Mesenchymal stem cell (in vitro differentiated cells and primary cell): ENCODE measurements around the gene EPB41L1.
A peak's percentile ranks its signal among the peaks of the same experiment; 100 is the strongest.

Source experiments
- DNase-seq: peaks from one replicate; pipeline ENCODE4 v3.0.0-alpha.2; 2013
- H2AFZ ChIP-seq: one replicate; pipeline ENCODE4 v1.6.1; 2013; ENCODE audit warnings: low read depth, mild to moderate bottlenecking, control low read depth, inconsistent platforms, low read length, moderate library complexity
- H2AK5ac ChIP-seq: 2 replicates; pipeline ENCODE4 v1.6.1; 2013; ENCODE audit warnings: low read length, moderate library complexity, mild to moderate bottlenecking, inconsistent platforms; ENCODE audit not compliant: severe bottlenecking
- H2BK120ac ChIP-seq: one replicate; pipeline ENCODE4 v1.6.1; 2013; ENCODE audit warnings: low read depth, mild to moderate bottlenecking, inconsistent platforms, low read length, moderate library complexity
- H2BK12ac ChIP-seq, 2 experiments: one replicate each; pipeline ENCODE4 v1.6.1; 2013; ENCODE audit warnings: inconsistent platforms in 2 of 2, low read length in 2 of 2, mild to moderate bottlenecking in 2 of 2, moderate library complexity in 2 of 2, control low read depth in 1 of 2
- H2BK15ac ChIP-seq: one replicate; pipeline ENCODE4 v1.6.1; 2013; ENCODE audit warnings: mild to moderate bottlenecking, low read depth, inconsistent platforms; ENCODE audit not compliant: poor library complexity, severe bottlenecking
- H2BK5ac ChIP-seq: 2 replicates; pipeline ENCODE4 v1.6.1; 2013; ENCODE audit warnings: low read depth, mild to moderate bottlenecking, low read length, control low read depth, inconsistent platforms; ENCODE audit not compliant: poor library complexity, severe bottlenecking
- H3K14ac ChIP-seq, 2 experiments: one replicate each; pipeline ENCODE4 v1.6.1; 2013; ENCODE audit warnings: inconsistent platforms in 2 of 2, low read length in 2 of 2, control low read depth in 1 of 2, mild to moderate bottlenecking in 1 of 2, moderate library complexity in 1 of 2
- H3K18ac ChIP-seq, 2 experiments: one replicate each; pipeline ENCODE4 v1.6.1; 2013; ENCODE audit warnings: inconsistent platforms in 2 of 2, low read length in 2 of 2, control low read depth in 1 of 2, low read depth in 1 of 2, mild to moderate bottlenecking in 1 of 2
- H3K23ac ChIP-seq, 2 experiments: one replicate each; pipeline ENCODE4 v1.6.1; 2013; ENCODE audit warnings: inconsistent platforms in 2 of 2, low read length in 2 of 2, mild to moderate bottlenecking in 2 of 2, moderate library complexity in 2 of 2, control low read depth in 1 of 2
- H3K27ac ChIP-seq: 2 replicates; pipeline ENCODE4 v1.5.1; 2013; ENCODE audit warnings: mild to moderate bottlenecking, moderate library complexity, low read length, control low read depth, inconsistent platforms; ENCODE audit not compliant: poor library complexity, severe bottlenecking
- H3K27me3 ChIP-seq, 2 experiments: 2 replicates each; pipeline versions ENCODE4 v1.6.1 to v1.7.0; 2013; ENCODE audit warnings: low read length in 2 of 2, mild to moderate bottlenecking in 2 of 2, moderate library complexity in 2 of 2, control low read depth in 1 of 2, inconsistent platforms in 1 of 2; ENCODE audit not compliant: control insufficient read depth in 1 of 2, insufficient read depth in 1 of 2
- H3K36me3 ChIP-seq, 2 experiments: 2 replicates each; pipeline versions ENCODE4 v1.6.1 to v1.7.0; 2013; ENCODE audit warnings: low read length in 2 of 2, control low read depth in 1 of 2, inconsistent platforms in 1 of 2, low read depth in 1 of 2, mild to moderate bottlenecking in 1 of 2; ENCODE audit not compliant: insufficient read depth in 2 of 2, control insufficient read depth in 1 of 2
- H3K4ac ChIP-seq, 2 experiments: one replicate each; pipeline ENCODE4 v1.6.1; 2013; ENCODE audit warnings: inconsistent platforms in 2 of 2, low read length in 2 of 2, mild to moderate bottlenecking in 2 of 2, moderate library complexity in 2 of 2, control low read depth in 1 of 2, low read depth in 1 of 2
- H3K4me1 ChIP-seq: 2 replicates; pipeline ENCODE4 v1.6.1; 2013; ENCODE audit warnings: low read depth, low read length, control low read depth; ENCODE audit not compliant: control insufficient read depth, insufficient read depth
- H3K4me2 ChIP-seq: 2 replicates; pipeline ENCODE4 v1.6.1; 2013; ENCODE audit warnings: low read length, mild to moderate bottlenecking, inconsistent platforms; ENCODE audit not compliant: poor library complexity, severe bottlenecking
- H3K4me3 ChIP-seq, 2 experiments: 2 replicates each; pipeline versions ENCODE4 v1.5.1 to v1.7.0; 2013; ENCODE audit warnings: low read length in 2 of 2, mild to moderate bottlenecking in 2 of 2, control low read depth in 1 of 2, low read depth in 1 of 2; ENCODE audit not compliant: insufficient read depth in 1 of 2
- H3K79me1 ChIP-seq: replicated peaks from 2 replicates; pipeline ENCODE4 v1.6.1; 2013; ENCODE audit warnings: mild to moderate bottlenecking, control low read depth, low read length, inconsistent platforms; ENCODE audit not compliant: poor library complexity, severe bottlenecking
- H3K9ac ChIP-seq: 2 replicates; pipeline ENCODE4 v1.7.0; 2013; ENCODE audit warnings: mild to moderate bottlenecking, low read length, moderate library complexity
- H3K9me3 ChIP-seq: 2 replicates; pipeline ENCODE4 v1.7.0; 2013; ENCODE audit warnings: mild to moderate bottlenecking, low read length; ENCODE audit not compliant: control insufficient read depth
- H4K8ac ChIP-seq: one replicate; pipeline ENCODE4 v1.6.1; 2013; ENCODE audit warnings: inconsistent platforms, mild to moderate bottlenecking, low read length, moderate library complexity
- H4K91ac ChIP-seq: one replicate; pipeline ENCODE4 v1.6.1; 2013; ENCODE audit warnings: mild to moderate bottlenecking, low read length, inconsistent platforms
- WGBS: methylation state at CpG from one replicate; pipeline ENCODE4 v1.1.7; 2013; ENCODE audit warnings: mixed read lengths; 5-methylcytosine and 5-hydroxymethylcytosine counted together

Gene EPB41L1

DNA sequence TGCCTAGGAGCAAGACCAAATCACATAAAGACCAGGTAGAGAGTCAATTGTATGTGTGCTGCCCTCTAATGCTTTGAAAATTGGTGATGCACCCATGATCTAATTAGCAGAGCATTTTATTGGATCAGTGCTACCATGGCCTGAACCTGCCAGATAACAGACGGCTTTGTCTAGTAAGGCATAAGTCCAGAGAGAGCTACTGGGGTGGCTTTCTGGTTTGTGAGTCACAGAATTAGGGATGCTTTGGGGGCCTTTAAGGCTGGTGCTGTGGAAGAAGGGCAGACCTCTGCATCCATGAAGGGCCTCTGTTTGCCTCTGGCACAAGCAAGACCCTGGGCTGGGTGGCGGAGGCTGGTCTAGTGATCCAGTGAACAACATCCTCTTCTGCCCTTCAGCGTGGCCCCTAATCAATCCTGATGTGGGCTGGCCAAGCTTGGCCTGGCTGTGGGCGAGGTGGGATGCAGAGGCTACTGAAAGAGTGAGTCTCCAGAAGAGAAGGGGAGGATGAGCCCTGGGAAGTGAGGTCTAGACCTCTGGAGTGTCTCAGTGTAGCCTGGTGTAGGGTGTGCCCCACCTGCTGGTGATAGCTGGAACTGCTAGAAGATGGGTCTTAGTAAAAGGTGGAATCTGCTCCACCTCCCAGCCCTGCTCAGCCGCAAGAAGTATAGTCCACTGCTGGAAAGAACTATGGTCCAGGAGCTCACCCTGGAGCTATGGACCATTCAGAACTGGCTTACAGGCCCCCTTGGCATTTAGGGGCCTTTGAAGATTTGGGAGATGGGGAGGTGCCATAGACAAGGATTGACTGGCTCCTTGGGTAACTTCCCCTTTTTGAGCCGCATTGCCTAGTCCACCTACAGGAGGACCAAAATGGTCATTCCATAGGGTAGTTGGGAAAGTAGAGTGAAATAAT lies 45.1 kb downstream of the EPB41L1 start:
- DNase-seq, result peak; percentile 78
- Histone ChIP-seq H2AFZ (no peak overlapping the region), H2BK15ac (no peak overlapping the region), H3K79me1 (no peaks in the 10 kb centered on the region), H2AK5ac (no peak overlapping the region), H3K4ac (no peak overlapping the region), H2BK120ac (no peak overlapping the region), H3K9me3 (no peaks in the 10 kb centered on the region), H3K4me3 (no peak overlapping the region), H3K23ac (no peak overlapping the region), H4K91ac (no peak overlapping the region), H3K36me3 (peaks cover 42 to 66% of the 10 kb centered on the region in 2 experiments), H4K8ac (no peak overlapping the region), H3K9ac (no peak overlapping the region), H3K14ac (no peak overlapping the region), H3K27me3 (no peaks in the 10 kb centered on the region), H2BK5ac (no peak overlapping the region), H3K4me2 (no peak overlapping the region), H3K18ac (no peak overlapping the region), H3K4me1 (peaks cover 5% of the 10 kb centered on the region), H3K27ac (no peak overlapping the region), H2BK12ac (no peak overlapping the region)
- 57% methylated on average over 6 of the region's 6 CpGs for WGBS

DNA sequence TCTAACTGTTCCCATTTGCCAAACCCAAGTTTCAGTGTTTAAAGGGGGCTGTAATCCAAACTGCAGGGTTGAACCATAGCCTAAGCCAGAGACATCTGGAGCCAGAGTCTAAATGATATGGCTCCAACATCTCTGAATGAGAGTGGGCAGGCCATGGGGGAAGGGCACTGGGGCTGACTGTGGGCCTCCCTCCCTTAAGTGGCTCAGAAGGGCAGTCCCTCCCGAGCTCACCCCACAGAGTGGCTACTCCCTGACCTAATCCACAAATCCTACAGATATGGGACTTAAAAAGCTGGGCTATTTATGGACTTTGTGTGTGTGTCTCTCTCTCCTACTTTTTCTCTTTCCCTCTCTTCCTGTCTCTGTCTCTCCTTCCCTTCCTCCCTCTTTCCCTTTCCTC lies 45.9 kb downstream of the EPB41L1 start:
- Histone ChIP-seq H2AFZ (no peak overlapping the region), H4K8ac (no peak overlapping the region), H3K36me3 (peaks cover 33 to 66% of the 10 kb centered on the region in 2 experiments), H3K27ac (no peak overlapping the region), H3K4me3 (no peak overlapping the region), H3K79me1 (no peaks in the 10 kb centered on the region), H3K27me3 (no peaks in the 10 kb centered on the region), H2BK5ac (no peak overlapping the region), H2AK5ac (no peak overlapping the region), H3K4me2 (no peak overlapping the region), H2BK15ac (no peak overlapping the region), H3K4me1 (peaks cover 5% of the 10 kb centered on the region), H3K4ac (no peak overlapping the region), H3K9me3 (no peaks in the 10 kb centered on the region), H3K18ac (no peak overlapping the region), H3K9ac (no peak overlapping the region), H2BK120ac (no peak overlapping the region), H4K91ac (no peak overlapping the region), H3K23ac (no peak overlapping the region), H3K14ac (no peak overlapping the region), H2BK12ac (no peak overlapping the region)
- WGBS, result no CpG with 5 or more reads among the region's 1 CpG
- DNase-seq, result no peak

DNA sequence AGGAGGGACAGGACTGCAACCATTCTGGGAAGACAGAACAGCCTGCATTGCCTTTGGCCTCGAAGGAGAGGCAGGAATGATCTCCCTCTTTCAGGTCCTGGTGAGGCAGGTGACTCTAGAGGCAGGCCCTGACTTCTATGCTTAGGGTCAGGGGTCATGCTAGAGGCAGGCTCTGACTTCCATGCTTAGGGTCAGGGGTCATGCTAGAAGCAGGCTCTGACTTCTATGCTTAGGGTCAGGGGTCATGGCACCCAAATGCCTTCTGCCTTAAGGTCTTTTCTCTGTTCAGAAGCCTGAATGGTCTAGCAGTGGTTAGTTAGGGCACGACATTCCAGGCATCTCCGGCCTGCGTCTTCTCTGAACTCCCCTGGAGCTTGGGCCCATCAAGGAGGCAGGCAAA lies 46.7 kb downstream of the EPB41L1 start:
- WGBS, result 85% methylated on average over 4 of the region's 4 CpGs
- H2BK12ac ChIP-seq, result no peak overlapping the region
- no peak overlapping the region for H3K23ac ChIP-seq

DNA sequence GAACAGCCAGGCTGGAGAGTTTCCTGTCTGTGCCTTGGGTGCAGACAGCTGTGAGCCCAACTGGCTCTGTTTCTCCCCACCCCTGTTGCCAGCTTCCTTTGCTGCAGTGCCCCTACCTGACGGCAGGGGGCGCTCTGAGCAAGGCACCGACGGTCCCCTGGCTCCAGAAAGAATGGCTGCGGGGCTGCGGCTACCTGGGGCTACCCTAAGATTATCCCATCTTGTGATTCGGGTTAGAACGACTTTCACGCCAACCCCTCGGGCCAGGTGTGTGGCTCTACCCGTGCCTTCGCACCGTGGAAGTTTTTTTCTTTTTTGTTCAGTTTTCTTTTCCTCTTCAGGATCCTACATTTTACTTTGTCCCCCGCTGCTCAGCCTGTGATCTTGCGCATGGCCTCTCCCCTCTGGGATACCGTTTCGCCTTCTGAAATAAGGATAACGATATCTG lies 48.4 kb downstream of the EPB41L1 start:
- no peak overlapping the region for H3K14ac ChIP-seq
- no peak overlapping the region for H3K4me3 ChIP-seq
- no peak overlapping the region for H2BK5ac ChIP-seq
- H2BK15ac ChIP-seq, result no peak overlapping the region
- H3K27me3 ChIP-seq, result no peaks in the 10 kb centered on the region
- no peak overlapping the region for H3K4me2 ChIP-seq
- H3K79me1 ChIP-seq, result no peaks in the 10 kb centered on the region
- no peak overlapping the region for H2BK12ac ChIP-seq
- peaks cover 44 to 67% of the 10 kb centered on the region in 2 experiments for H3K36me3 ChIP-seq
- no peak overlapping the region for H2AK5ac ChIP-seq
- no peak overlapping the region for H2AFZ ChIP-seq
- no peak overlapping the region for H4K8ac ChIP-seq
- H3K23ac ChIP-seq, result no peak overlapping the region
- no peak overlapping the region for H3K4ac ChIP-seq
- 34% methylated on average over 18 of the region's 18 CpGs for WGBS
- no peak overlapping the region for H4K91ac ChIP-seq
- no peak overlapping the region for H3K18ac ChIP-seq
- H2BK120ac ChIP-seq, result no peak overlapping the region
- no peaks in the 10 kb centered on the region for H3K4me1 ChIP-seq
- no peaks in the 10 kb centered on the region for H3K9me3 ChIP-seq
- no peak overlapping the region for H3K9ac ChIP-seq
- no peak overlapping the region for H3K27ac ChIP-seq
- DNase-seq, result peak; percentile 51

More for the DNA sequence above, 46.7 kb downstream of the EPB41L1 start:
- no peaks in the 10 kb centered on the region for H3K27me3 ChIP-seq
- H3K14ac ChIP-seq, result no peak overlapping the region
- no peak overlapping the region for H3K18ac ChIP-seq
- peaks cover 5% of the 10 kb centered on the region for H3K4me1 ChIP-seq
- no peak overlapping the region for H3K27ac ChIP-seq
- no peak overlapping the region for H2AFZ ChIP-seq
- H3K9me3 ChIP-seq, result no peaks in the 10 kb centered on the region
- no peak overlapping the region for H3K4me3 ChIP-seq
- no peak for DNase-seq
- H3K36me3 ChIP-seq, result peaks cover 35 to 68% of the 10 kb centered on the region in 2 experiments
- no peak overlapping the region for H4K8ac ChIP-seq
- H4K91ac ChIP-seq, result no peak overlapping the region
- H2AK5ac ChIP-seq, result no peak overlapping the region
- no peak overlapping the region for H2BK5ac ChIP-seq
- H2BK120ac ChIP-seq, result no peak overlapping the region
- no peak overlapping the region for H3K4ac ChIP-seq
- no peak overlapping the region for H2BK15ac ChIP-seq
- no peak overlapping the region for H3K4me2 ChIP-seq
- no peak overlapping the region for H3K9ac ChIP-seq
- no peaks in the 10 kb centered on the region for H3K79me1 ChIP-seq
